ENCODE data around the gene CCDC73. TPM values are rescaled to one million over a fixed set of nuclear protein-coding genes. Genes with fewer than 3 reads are reported as not detected.

Gene CCDC73
- total and polyA plus RNA-seq, 4 donors: 0.02 to 0.50 (median 0.33) TPM

DNA sequence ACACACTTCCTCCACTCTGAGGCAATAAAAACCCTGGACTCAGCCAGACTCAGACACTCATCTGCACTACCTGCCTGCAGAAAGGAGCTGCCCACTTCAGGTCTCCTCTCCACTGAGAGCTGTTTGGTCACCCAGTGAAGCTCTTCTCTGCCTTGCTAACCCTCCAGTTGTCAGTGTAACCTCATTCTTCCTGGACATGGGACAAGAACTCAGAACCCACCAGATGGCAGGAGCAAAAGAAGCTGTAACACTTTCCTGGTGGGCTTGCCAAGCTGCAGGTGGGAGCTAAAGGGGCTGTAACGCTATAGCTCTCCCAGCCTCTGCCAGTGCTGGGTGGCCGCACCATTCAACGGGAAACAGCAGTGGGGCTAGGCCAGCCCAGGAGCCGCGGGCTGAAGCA, 89.7 kb downstream of the CCDC73 start:
- no peak overlapping the region for H3K27ac ChIP-seq (ENCODE audit: low read depth in 1 of 2, low read length in 2 of 2)
- no peak overlapping the region for H3K9ac ChIP-seq (ENCODE audit: low read depth in 1 of 2, low read length in 2 of 2)
- no peaks in the 10 kb centered on the region for H3K27me3 ChIP-seq (ENCODE audit: control insufficient read depth in 4 of 4, insufficient read depth in 4 of 4, low read length in 3 of 4)
- peak overlapping the region in 1 of 3 donors; percentile 24 for H3K4me3 ChIP-seq (ENCODE audit: low read depth in 1 of 3, low read length in 3 of 3)
- 97% methylated on average over 5 of the region's 5 CpGs for WGBS
- peaks cover 3 to 12% (median 8%) of the 10 kb centered on the region in 4 donors for H3K9me3 ChIP-seq (ENCODE audit: control insufficient read depth in 4 of 4, low read length in 3 of 4)
- H3K36me3 ChIP-seq (ENCODE audit: control insufficient read depth in 4 of 4, insufficient read depth in 3 of 4, low read depth in 1 of 4, low read length in 3 of 4): no peaks in the 10 kb centered on the region
- TF ChIP-seq MAX (IDR thresholded peaks at IDR 0.05) (no peak), FOXA2 (IDR thresholded peaks at IDR 0.05) (no peak), HNF4G (IDR thresholded peaks at IDR 0.05) (no peak), RXRA (IDR thresholded peaks at IDR 0.05) (no peak), HNF4A (conservative IDR thresholded peaks at IDR 0.05) (no peak), TAF1 (conservative IDR thresholded peaks at IDR 0.05) (no peak), EGR1 (IDR thresholded peaks at IDR 0.05; ENCODE audit: low read depth in 2 of 2) (no peak), REST (IDR thresholded peaks at IDR 0.05) (no peak), YY1 (IDR thresholded peaks at IDR 0.05) (no peak), SP1 (IDR thresholded peaks at IDR 0.05) (no peak), RAD21 (IDR thresholded peaks at IDR 0.05) (no peak), JUND (IDR thresholded peaks at IDR 0.05) (no peak), ATF3 (IDR thresholded peaks at IDR 0.05) (no peak), FOXA1 (IDR thresholded peaks at IDR 0.05) (no peak), GABPA (IDR thresholded peaks at IDR 0.05 in 1 of 2, conservative IDR thresholded peaks at IDR 0.05 in 1 of 2) (no peak), NR2F2 (IDR thresholded peaks at IDR 0.05) (no peak)
- TF ChIP-seq, protein P1, sequence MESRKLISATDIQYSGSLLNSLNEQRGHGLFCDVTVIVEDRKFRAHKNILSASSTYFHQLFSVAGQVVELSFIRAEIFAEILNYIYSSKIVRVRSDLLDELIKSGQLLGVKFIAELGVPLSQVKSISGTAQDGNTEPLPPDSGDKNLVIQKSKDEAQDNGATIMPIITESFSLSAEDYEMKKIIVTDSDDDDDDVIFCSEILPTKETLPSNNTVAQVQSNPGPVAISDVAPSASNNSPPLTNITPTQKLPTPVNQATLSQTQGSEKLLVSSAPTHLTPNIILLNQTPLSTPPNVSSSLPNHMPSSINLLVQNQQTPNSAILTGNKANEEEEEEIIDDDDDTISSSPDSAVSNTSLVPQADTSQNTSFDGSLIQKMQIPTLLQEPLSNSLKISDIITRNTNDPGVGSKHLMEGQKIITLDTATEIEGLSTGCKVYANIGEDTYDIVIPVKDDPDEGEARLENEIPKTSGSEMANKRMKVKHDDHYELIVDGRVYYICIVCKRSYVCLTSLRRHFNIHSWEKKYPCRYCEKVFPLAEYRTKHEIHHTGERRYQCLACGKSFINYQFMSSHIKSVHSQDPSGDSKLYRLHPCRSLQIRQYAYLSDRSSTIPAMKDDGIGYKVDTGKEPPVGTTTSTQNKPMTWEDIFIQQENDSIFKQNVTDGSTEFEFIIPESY (IDR thresholded peaks at IDR 0.05): no peak
- TF ChIP-seq, protein P2, sequence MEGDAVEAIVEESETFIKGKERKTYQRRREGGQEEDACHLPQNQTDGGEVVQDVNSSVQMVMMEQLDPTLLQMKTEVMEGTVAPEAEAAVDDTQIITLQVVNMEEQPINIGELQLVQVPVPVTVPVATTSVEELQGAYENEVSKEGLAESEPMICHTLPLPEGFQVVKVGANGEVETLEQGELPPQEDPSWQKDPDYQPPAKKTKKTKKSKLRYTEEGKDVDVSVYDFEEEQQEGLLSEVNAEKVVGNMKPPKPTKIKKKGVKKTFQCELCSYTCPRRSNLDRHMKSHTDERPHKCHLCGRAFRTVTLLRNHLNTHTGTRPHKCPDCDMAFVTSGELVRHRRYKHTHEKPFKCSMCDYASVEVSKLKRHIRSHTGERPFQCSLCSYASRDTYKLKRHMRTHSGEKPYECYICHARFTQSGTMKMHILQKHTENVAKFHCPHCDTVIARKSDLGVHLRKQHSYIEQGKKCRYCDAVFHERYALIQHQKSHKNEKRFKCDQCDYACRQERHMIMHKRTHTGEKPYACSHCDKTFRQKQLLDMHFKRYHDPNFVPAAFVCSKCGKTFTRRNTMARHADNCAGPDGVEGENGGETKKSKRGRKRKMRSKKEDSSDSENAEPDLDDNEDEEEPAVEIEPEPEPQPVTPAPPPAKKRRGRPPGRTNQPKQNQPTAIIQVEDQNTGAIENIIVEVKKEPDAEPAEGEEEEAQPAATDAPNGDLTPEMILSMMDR (IDR thresholded peaks at IDR 0.05; ENCODE audit: low read depth, low read length, missing input control): no peak
- H3K4me1 ChIP-seq (ENCODE audit: control insufficient read depth in 4 of 4, insufficient read depth in 4 of 4, low read length in 3 of 4): no peaks in the 10 kb centered on the region
- no peak for DNase-seq (ENCODE audit: low spot score)
